SKM-1 treated with dmso at 0.1 percent for 144 hours (cell line): Measurements from ENCODE around the gene IBSP.

Experiments
- DNase-seq: peaks from one replicate; lab custom pipeline; 2025; ENCODE audit not compliant: unreplicated experiment; lab: John Stamatoyannopoulos, UW

The IBSP gene

GRCh38 chr4:87835743-87836142 is 36.4 kb downstream of the IBSP start:
- DNase-seq: no peak

GRCh38 chr4:87838205-87838604 is 38.9 kb downstream of the IBSP start:
- DNase-seq: no peak

GRCh38 chr4:87838890-87839591 is 39.7 kb downstream of the IBSP start:
- DNase-seq: peak; percentile 47

- no peak for DNase-seq
Observed at GRCh38 chr4:87839592-87839946, 40.2 kb downstream of the IBSP start.

- DNase-seq: no peak
Observed at GRCh38 chr4:87840149-87840548, 40.8 kb downstream of the IBSP start.

GRCh38 chr4:87843936-87844335 is 44.6 kb downstream of the IBSP start:
- peak; percentile 90 for DNase-seq

- DNase-seq: no peak
Observed at GRCh38 chr4:87844452-87844851, 45.1 kb downstream of the IBSP start.

GRCh38 chr4:87846226-87846625 is 46.9 kb downstream of the IBSP start:
- DNase-seq: no peak

GRCh38 chr4:87848622-87849351 is 49.4 kb downstream of the IBSP start:
- DNase-seq: peak; percentile 70

- DNase-seq: peak; percentile 97
Observed at GRCh38 chr4:87849612-87850011, 50.3 kb downstream of the IBSP start.

GRCh38 chr4:87851332-87851731 is 52.0 kb downstream of the IBSP start:
- peak; percentile 88 for DNase-seq

- peak; percentile 32 for DNase-seq
Observed at GRCh38 chr4:87851953-87852352, 52.6 kb downstream of the IBSP start.

- peak; percentile 62 for DNase-seq
Observed at GRCh38 chr4:87853108-87853507, 53.8 kb downstream of the IBSP start.

- DNase-seq: no peak
Observed at GRCh38 chr4:87853891-87854290, 54.5 kb downstream of the IBSP start.

- no peak for DNase-seq
Observed at GRCh38 chr4:87855559-87855958, 56.2 kb downstream of the IBSP start.

GRCh38 chr4:87856816-87857215 is 57.5 kb downstream of the IBSP start:
- no peak for DNase-seq

- no peak for DNase-seq
Observed at GRCh38 chr4:87857789-87858188, 58.4 kb downstream of the IBSP start.
